Fibroblast of skin of left quadriceps (primary cell): ENCODE measurements around the gene CCL26.
"Not testable (repeated sequence)": the region's sequence is repeated elsewhere in the genome, so short reads cannot be mapped to it uniquely, and the experiment has no call there.

Experiments used
- DNase-seq, 2 experiments: peaks; one replicate each; pipeline ENCODE4 v3.0.0-alpha.2; 2013; ENCODE audit warnings: low read depth in 2 of 2

Gene CCL26

DNA sequence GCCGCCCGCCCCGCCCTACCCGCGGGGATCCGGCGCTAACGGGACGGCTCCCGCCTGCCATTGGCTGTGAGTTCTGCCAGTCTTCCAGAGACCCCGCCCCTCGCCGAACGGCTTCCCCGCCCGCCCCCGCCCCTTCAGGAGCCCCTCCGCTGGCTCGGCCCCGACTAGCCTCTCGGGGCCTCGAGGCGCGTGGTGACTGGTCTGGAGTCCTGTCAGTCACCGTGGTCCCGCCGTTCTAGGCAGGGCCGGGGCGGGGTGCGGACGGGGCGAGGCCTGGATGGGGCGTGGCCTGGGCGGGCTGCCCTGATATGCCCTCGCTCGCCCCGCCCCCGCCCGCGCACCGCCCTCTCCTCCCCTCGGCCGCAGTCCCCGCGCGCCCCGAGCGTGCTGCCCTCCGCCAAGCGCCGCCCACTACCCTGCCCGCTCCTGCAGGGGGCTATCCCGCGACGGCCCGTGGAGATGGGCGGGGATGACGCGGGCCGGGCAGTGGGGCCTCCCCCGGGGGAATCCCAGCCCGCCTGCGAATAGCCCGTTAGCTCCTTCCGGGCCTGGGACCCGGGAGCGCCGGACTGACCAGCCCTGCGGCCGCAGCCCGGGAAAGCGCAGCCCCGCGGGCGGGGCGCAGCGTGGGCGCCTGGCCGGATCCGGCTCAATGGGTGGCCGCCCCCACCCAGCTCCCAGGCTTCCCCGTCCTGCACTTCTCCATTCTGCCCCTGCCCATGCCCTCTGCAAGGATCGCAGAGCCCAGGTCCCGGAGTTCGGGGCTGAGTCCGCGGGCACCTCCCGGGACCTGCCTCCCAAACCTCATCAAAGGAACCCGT, 32.8 kb downstream of the CCL26 start:
- DNase-seq = peak; percentile 98

- no peak for DNase-seq
Observed at GRCh38 chr7:75738604-75738974, 33.4 kb downstream of the CCL26 start, which contains the start of gene HIP1. HIP1 (minus strand) TSS chr7:75738941; CDS start chr7:75738920, 21 bp downstream.

- no peak for DNase-seq
Observed at GRCh38 chr7:75737856-75738603, 34.0 kb downstream of the CCL26 start.

DNA sequence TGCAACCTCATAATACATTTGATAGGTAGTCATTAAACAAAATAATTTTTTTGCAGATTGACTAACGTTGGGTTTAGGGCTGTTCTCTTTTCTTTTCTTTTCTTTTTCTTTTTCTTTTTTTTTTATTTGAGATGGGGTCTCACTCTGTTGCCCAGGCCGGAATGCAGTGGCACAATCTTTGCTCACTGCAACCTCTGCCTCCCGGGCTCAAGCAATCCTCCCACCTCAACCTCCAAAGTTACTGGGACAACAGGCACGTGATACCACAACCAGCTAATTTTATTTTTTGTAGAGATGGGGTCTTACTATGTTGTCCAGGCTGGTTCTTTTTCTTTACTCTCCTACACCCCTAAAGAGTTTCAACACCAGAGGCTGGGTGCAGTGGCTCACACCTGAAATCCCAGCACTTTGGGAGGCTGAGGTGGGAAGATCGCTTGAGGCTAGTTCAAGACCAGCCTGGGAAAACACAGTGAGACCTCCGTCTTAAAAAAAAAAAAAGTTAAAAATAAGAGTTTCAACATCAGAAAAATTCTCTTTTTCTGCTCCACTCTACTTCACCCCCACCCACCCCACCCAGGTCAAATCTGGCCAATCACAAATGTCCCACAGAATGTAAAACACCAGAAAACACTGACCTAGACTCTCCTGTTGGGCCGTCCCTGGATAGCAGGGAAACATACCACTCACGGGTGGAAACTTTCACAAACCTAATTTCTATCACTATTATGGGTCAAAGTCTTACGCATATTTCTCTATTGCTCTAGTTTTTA, 36.2 kb downstream of the CCL26 start:
- no peak for DNase-seq

DNA sequence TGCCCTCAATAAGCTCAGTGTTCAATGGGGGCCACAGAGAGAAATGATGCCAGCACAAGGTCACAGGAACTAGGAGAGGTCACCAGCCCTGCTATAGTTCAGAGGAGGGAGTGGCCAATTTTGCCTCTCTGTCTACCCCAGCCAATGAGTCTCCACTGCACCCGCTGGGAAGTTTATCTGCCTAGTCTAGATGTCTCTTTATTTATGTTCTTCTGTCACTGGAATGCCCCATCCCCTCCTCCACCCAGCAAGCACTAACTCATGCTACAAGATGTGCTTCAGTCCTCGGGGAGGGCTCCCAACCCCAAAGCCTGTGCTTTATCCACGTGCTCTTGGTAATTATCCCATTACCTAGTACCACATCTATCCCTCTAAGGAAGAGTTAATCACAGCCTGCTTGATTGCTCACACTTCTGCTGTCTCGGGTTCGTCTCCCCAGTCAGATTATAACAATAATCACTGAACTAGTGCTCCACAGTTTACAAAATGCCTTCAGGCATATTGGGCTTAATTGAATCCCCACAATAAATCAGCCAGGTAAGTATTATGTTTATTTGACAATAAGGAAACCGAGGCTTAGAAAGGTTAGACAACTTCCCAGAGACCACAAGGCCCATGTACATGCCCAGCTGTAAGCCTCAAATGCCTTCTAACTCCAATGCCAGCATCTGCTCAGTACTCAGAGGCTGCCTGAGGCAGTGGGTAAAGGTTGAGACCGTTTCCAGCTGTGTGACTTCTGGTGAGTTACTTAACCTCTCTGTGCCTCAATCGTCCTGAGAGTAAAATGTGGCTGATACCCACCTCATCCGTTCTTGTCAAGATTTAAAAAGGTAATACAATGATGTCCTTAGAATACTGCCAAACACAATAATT, 37.2 kb downstream of the CCL26 start:
- no peak for DNase-seq

DNA sequence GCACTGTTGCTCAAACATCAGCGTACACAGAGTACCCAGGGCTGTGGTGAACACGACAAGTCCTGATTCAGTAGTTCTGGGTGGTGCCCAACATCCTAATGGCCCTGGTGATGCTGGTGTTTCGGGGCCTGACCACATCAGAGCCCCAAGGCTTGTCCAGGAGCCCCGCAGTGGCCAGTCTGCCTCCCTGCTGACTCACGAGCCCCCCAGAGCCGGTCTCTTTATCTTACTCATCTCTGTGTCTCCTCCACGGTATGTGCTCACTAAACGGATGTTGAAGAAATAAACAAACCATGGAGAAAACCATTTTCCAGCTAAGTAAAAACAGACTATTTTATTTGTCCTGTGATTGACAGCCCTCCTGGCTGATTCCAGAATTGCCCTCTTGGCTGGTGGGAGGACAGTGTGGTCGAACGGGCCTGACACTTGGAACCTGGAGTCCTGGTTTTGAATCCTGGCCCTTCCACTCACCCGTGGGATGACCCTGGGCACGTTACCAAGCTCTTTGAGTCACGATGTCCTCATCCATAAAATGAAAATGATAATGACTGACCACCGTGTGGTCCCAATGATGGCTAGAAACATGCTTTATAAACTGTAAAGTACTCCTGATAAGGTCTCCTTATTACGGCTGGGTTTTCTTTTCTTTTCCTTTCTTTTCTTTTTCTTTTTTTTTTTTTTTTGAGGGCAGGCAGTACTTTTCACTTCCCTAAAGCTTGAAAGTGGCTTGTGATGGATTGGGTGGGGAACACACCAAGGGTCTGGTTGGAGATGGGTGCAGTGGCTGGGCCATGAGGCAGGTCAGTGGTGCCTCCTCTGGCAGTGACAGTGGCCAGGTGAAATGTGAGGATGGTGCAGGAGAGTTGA, 39.0 kb downstream of the CCL26 start:
- no peak for DNase-seq

DNA sequence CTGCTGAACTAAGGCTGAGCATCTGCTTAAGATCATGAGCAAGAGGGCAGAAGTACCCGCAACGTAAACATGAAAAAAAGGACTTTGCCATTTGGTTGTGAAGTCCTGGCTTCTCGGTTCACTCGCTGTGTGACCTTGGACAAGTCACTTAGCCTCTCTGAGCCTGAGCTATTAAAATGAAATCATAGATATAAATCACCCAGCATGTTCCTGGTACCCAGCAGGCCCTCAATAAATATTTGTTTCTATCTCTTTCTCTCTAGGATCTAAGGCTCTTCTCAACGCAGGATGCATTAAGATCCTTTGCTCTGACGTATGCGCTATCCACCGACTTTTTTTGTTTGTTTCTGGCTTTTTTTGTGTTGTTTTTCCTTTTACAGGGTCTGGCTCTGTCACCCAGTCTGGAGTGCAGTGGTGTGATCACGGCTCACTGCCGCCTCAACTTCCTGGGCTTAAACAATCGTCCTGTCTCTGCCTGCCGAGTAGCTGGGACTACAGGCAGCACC, 39.9 kb downstream of the CCL26 start:
- DNase-seq = no peak

DNA sequence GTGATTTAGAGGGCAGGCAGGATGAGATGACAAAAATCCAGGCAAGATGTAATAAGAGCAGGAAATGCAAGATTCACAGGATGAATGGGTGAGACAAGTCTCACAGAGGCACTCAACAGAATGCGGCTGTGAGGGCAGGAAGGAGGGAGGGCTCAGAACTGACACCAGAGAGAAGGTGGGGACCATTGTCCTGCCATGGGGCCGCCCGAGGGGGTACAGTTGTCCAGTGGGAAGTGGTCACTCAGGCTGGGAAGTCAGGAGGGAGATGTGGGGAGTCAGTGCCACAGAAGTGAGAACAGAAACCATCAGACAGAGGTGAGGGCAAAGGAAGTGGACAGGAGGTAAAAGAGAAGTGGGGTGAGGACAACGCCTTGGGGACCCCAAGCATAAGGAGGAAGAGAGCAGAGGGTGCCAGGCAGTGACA, 42.1 kb downstream of the CCL26 start:
- DNase-seq = no peak

DNA sequence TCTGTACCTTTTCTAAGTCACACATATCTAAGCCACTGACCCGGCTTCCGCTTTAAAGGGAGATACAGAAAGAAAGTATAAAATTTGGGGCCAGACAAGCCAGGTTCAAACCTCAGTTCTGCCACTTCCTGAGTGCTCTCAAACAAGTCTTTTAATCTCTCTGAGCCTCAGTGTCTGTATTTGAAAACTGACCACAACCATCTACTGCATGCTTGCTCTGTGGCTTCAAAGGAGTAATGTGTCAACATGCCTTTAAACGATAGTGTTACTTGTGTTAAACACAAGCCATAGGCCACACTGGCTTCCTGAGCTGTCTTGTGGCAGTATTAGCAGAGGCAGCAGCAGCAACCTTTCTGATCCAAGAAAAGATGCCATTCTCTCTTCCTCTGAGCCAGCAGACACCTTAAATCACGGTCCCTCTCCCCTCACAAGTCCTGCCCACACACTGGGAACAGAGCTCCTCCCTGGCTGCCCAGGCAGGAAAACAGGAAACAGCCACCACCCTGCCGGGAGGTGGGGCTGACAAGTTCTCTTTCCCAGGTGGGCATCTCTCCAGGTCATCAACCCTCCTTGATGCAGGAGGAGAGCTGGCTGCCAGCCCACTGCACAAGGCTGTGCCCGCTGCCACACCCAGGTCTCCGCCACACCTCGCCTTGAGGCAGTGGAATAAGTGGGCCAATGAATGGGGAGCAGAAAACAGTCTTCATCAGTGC, 44.0 kb downstream of the CCL26 start:
- DNase-seq = no peak

DNA sequence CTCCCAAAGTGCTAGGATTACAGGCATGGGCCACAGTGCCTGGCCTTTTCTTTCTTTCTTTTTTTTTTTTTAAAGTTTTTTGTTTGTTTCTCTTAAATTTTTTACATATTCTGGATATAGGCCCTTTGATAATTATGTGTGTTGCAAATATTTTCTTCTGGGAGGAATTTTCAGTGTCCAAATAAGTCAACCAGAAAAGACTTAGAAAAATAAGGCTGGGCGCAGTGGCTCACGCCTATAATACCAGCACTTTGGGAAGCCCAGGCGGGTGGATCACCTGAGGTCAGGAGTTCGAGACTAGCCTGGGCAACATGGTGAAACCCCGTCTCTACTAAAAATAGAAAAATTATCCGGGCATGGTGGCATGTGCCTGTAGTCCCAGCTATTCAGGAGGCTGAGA, 44.7 kb downstream of the CCL26 start:
- not testable (repeated sequence) for DNase-seq

- DNase-seq = no peak
Observed at GRCh38 chr7:75725306-75725705, 46.7 kb downstream of the CCL26 start.

DNA sequence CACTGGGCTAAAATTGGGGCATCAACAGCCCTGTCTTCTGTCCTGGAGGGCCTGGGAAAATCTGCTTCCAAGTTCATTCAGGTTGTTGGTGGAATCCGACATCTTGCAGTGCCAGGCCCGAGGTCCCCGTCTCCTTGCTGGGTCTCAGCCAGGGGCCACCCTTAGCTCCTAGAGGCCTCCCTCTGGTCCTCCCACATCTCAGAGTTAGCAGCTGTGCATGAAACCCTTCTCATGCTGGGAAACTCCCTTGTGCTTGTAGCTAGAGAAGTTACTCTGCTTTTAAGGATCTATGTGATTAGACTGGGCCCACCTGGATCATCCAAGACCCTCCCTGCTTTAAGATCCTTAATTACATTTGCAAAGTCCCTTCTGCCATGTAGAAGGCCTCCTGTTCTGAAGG, 48.6 kb downstream of the CCL26 start:
- DNase-seq = no peak

DNA sequence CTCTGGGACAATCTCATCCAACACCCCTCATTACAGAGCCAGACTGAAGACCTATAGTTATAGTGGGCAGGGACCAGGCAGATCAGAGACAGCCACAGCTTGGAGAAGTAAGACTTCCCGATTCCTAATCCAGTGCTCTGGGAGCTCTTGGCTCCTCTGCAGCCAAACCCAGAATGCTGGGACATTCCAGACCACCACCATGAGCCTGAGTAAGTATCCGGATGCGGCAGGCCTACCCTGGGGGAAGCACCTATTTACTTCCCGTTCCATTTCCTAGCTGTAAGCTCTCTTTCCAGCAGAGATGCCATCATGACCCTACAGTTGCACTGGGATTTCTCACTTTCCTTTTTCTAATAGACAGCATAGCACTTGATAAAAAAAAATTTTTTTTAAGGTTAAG, 49.6 kb downstream of the CCL26 start:
- DNase-seq = no peak

DNA sequence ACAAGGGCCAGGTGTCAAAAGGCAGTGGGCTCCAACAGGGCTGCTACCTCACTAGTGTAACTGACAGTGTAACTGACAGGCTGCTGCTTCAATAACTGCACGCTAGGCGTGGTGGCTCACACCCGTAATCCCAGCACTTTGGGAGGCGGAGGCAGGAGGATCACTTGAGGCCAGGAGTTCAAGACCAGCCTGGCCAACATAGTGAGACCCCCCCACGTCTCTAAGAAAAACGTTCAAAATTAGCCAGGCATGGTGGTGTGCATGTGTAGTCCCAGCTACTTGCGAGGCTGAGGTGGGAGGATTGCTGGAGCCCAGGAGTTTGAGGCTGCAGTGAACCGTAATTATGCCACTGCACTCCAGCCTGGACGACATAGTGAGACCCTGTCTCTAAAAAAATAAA, 50.1 kb downstream of the CCL26 start:
- not testable (repeated sequence) for DNase-seq

DNA sequence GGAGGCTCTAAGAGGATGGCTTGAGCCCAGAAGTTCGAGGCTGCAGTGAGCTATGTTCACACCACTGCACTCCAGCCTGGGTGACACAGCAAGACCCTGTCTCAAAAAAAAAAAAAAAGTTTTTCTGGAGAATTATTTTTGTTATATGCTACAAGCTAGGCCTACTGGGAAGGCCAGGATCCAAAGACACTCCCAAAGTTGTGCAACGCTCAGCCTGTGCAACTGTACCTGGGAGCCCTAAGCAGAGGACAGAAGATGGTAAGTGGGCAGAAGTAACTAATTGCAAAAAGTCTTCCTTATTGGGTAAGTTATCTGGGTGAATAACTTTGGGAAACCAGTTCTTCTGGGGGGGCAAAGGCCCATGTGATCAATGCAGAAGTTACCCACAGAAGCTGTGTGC, 50.6 kb downstream of the CCL26 start:
- DNase-seq = no peak

DNA sequence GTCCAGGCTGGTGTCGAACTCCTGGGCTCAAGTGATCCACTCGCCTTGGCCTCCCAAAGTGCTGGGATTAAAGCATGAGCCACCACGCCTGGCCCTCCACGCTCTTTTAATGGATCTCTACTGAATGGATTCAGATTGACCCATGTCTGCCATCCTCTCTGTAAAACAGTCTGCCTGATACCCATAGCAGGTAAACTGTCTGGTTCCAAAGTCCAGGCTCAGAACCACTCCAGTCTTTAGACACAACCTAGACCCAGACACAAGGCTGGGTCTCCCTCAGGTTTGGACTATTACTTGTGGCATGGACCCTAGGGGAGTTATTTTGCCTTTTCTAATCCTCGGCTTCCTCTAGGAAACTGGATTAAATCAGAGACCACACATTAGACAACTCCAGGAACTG, 52.4 kb downstream of the CCL26 start:
- no peak for DNase-seq
